Measurements from ENCODE around the gene IL27RA.

- no peak for TF ChIP-seq EZH2 (IDR thresholded peaks at IDR 0.05; ENCODE audit: low read depth, unreplicated experiment)
- no peak for TF ChIP-seq POLR2AphosphoS5 (IDR thresholded peaks at IDR 0.05; ENCODE audit: low read depth)
- no peak for TF ChIP-seq CTCF (conservative IDR thresholded peaks at IDR 0.05; ENCODE audit: low read depth in 2 of 2)
- no peak for TF ChIP-seq JUNB (IDR thresholded peaks at IDR 0.05; ENCODE audit: unreplicated experiment)
- TF ChIP-seq ZNF114 (CRISPR knock-in tag; IDR thresholded peaks at IDR 0.05): no peak
- no peak for TF ChIP-seq ZNF331 (CRISPR knock-in tag; IDR thresholded peaks at IDR 0.05; ENCODE audit: low read depth)
- TF ChIP-seq EZH2phosphoT487 (IDR thresholded peaks at IDR 0.05; ENCODE audit: unreplicated experiment): no peak
- no peak for TF ChIP-seq CREB1 (CRISPR knock-in tag; IDR thresholded peaks at IDR 0.05; ENCODE audit: low read depth)
- TF ChIP-seq REST (IDR thresholded peaks at IDR 0.05; ENCODE audit: unreplicated experiment): no peak
Measured at GRCh38 chr19:14053500-14053899, 21.9 kb downstream of the IL27RA start.

Measured in GM23338 (cell line).